Measurements from ENCODE around the gene DNPEP.
A peak's percentile ranks its signal among the peaks of the same experiment; 100 is the strongest.

The DNPEP gene

GRCh38 chr2:219387306-219388120 is at the start of gene DNPEP:
TSS of gene DNPEP (minus strand) at chr2:219387912. CDS start at chr2:219387794, 118 bp downstream.
- DNase-seq (ENCODE audit: low read depth) = peak; percentile 94

DNA sequence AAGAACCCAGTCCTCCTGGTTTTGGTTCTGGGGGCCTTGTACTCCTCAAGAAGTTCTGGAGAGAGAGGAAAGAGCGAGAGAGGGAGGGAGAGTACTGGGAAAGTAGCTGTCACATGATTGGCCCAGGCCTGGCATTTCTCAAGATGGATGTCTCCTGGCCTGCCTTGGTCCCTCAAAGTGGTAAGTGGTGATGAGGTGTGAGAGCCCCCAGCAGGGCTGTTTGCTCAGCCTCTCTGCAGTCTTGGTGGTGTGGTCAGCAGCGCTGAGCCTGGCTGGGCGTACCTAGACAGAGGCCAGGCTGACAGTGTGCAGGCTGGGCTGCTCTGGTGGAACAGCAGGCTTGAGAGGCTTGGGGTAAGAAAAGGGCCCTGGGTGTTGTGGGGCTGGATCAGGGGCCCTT is 49.4 kb upstream of the DNPEP start:
- DNase-seq (ENCODE audit: low read depth) = no peak

GRCh38 chr2:219436491-219436890 is 48.8 kb upstream of the DNPEP start:
- no peak for DNase-seq (ENCODE audit: low read depth)

DNA sequence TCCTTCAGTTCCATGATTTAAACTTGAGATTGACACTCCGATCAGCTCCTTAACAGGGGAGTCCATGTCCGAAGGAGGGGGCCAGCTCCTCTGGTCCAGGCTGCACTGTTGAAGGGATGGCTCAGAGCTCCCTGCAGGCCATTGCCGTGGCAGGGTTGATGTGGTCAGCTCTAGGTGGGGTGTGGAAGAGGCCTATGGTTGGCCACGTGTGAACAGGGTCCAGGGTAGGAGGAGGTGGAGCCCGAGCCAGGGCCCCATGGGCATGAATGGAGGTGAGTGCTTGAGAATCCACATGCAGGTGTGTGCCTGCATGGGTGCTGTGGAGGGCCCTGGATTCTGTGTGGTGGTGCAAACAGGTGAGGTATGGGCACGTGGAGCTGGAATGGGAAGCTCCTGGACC is 48.0 kb upstream of the DNPEP start:
- DNase-seq (ENCODE audit: low read depth) = no peak

- DNase-seq (ENCODE audit: low read depth) = no peak
Measured at GRCh38 chr2:219434718-219435525, 47.2 kb upstream of the DNPEP start, which contains the start of gene SPEG. TSS of gene SPEG (plus strand) at chr2:219434843. CDS start at chr2:219434978, 135 bp downstream.

- no peak for DNase-seq (ENCODE audit: low read depth)
Measured at GRCh38 chr2:219434468-219434717, 46.7 kb upstream of the DNPEP start.

DNA sequence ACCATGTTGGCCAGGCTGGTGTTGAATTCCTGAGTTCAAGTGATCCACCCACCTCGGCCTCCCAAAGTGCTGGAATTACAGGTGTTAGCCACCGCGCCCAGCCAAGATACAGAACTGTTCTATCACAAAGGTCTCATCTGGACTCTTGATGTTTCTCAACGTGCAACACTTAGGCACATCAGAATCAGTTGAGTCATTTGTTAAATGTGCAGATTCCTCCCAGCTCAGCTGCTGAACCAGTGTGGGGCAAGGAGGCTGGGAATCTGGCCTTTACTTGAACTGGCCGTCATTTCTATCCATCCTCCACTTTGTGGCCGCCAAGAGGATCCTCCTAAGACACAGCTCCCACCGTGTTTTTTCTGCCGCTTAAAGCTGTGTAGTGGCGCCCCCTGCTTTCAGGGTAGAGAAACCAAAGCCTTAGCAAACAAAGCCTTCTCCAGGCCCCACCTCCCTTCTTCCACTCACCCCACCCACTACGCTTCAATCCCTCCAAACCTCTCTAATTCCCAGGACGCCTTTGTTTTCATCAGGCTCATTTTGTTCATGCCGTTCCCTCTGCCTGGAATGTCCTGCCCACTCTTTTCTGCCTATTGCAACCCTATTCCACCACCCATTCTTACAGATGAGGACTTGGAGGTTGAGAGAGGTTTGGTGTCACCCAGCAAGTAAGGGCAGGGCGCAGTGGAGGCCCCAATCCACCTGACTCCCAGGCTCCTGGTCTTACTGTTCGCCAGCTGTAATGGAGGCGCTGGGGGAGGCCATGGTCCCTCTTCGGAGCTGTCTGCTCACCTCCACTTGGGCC is 46.2 kb upstream of the DNPEP start:
- no peak for DNase-seq (ENCODE audit: low read depth)

GRCh38 chr2:219430633-219431615 is 43.2 kb upstream of the DNPEP start:
- DNase-seq (ENCODE audit: low read depth) = no peak

DNA sequence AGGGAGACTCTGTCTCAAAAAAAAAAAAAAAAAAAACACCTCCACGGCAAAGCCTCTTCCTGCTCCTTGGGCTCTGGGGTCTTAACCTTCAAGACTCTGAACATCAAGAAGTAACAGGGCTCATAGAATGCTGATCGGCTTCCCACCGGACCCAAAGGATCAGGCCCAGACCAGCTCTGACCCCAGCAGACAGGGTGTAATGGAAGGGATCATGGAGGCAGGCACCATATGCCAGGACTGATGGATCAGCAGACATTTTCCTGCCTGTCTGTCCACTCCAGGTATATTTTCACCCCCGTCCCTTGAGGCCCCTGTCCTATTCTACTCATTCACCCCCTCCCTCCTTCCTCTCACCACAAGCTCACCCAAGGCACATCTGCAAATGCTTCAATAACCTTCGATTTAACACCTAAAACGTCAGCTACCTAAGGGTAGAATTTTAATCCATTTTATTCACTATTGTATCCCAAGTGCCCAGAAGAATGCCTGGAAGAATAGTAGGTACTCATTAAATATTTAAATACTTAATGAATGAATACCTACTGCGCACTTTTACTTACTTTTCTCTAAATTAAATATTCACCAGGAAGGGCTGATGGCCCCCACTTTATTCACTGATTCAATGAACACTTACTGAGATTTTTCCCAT is 42.4 kb upstream of the DNPEP start:
- no peak for DNase-seq (ENCODE audit: low read depth)

DNA sequence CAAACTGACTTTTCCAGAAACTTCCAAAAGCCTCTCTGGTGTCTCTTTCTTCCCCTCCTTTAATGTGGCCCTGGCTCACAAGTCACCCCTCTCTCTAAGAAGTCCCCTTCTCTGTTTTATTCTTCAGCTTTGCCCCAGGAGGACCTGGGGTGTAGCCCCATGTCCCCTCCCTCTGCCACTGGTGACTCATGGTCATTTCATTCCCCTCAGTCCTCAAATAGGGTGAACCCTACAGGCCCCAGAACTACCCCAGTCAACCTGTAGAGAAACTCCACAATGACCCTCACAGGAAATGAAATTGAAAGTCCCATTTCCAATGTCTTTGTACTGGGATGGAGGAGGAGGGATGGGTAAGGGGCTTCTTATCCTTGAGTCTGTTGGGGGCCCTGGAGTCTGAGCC is 40.8 kb upstream of the DNPEP start:
- DNase-seq (ENCODE audit: low read depth) = no peak

GRCh38 chr2:219426534-219427136 is 38.9 kb upstream of the DNPEP start:
- no peak for DNase-seq (ENCODE audit: low read depth)

GRCh38 chr2:219426068-219426443 is 38.3 kb upstream of the DNPEP start:
- DNase-seq (ENCODE audit: low read depth) = no peak

- DNase-seq (ENCODE audit: low read depth) = no peak
Measured at GRCh38 chr2:219425238-219426067, 37.7 kb upstream of the DNPEP start.

GRCh38 chr2:219423652-219424377 is 36.1 kb upstream of the DNPEP start:
- no peak for DNase-seq (ENCODE audit: low read depth)

DNA sequence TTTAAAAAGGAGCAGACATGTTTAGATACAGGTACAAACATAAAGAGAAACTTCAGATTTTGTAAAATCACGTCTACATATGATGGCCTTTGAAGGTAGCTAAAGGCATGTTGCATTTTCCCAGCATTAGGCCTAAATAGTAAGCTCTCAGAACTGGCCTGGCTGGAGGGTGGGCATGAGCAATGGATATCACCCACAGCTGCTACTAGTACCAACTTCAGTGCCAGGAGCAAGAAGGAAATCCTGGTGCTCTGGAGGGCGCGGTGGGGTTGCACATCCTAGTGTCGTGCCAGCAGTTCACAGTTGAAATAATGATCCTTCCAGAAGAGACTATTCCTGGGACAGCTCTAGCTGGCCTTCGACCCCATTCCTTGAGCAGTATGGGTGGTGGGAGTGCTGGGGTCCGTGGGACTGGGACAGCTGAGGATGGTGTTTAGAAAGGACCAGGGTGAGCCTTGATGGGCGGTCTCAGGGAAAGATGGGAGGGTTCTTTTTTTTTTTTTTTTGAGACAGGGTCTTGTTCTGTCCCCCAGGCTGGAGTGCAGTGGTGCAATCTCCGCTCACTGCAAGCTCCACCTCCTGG is 35.3 kb upstream of the DNPEP start:
- DNase-seq (ENCODE audit: low read depth) = no peak

GRCh38 chr2:219421323-219421722 is 33.6 kb upstream of the DNPEP start:
- DNase-seq (ENCODE audit: low read depth) = no peak

- no peak for DNase-seq (ENCODE audit: low read depth)
Measured at GRCh38 chr2:219420687-219421086, 33.0 kb upstream of the DNPEP start.
